Measurements from ENCODE around the gene TARDBP.
"Not testable (repeated sequence)": the region's sequence is repeated elsewhere in the genome, so short reads cannot be mapped to it uniquely, and the experiment has no call there.

Gene TARDBP

GRCh38 chr1:11026903-11027302 lies 14.4 kb downstream of the TARDBP start:
- H3K27ac ChIP-seq = no peak overlapping the region
- no peak for TF ChIP-seq CTCF (conservative IDR thresholded peaks at IDR 0.05)

GRCh38 chr1:11027316-11027715 lies 14.9 kb downstream of the TARDBP start:
- no peak overlapping the region for H3K27ac ChIP-seq
- no peak for TF ChIP-seq CTCF (conservative IDR thresholded peaks at IDR 0.05)

GRCh38 chr1:11028018-11028417 lies 15.6 kb downstream of the TARDBP start:
- no peak overlapping the region for H3K27ac ChIP-seq
- no peak for TF ChIP-seq CTCF (conservative IDR thresholded peaks at IDR 0.05)

GRCh38 chr1:11030865-11031264 lies 18.4 kb downstream of the TARDBP start:
- no peak overlapping the region for H3K27ac ChIP-seq
- no peak for TF ChIP-seq CTCF (conservative IDR thresholded peaks at IDR 0.05)

GRCh38 chr1:11031624-11032262 lies 19.3 kb downstream of the TARDBP start:
- TF ChIP-seq CTCF (conservative IDR thresholded peaks at IDR 0.05) = no peak
- no peak overlapping the region for H3K27ac ChIP-seq

GRCh38 chr1:11037019-11037739 lies 24.7 kb downstream of the TARDBP start:
- not testable (repeated sequence) for H3K27ac ChIP-seq

- peak; percentile 98 for TF ChIP-seq CTCF (conservative IDR thresholded peaks at IDR 0.05)
- no peak overlapping the region for H3K27ac ChIP-seq
Observed at GRCh38 chr1:11037740-11038182, 25.3 kb downstream of the TARDBP start.

Data from VCaP (cell line).